CD14-positive monocyte (primary cell): Measurements from ENCODE around the gene ITPKB. TPM values are rescaled to one million over a fixed set of nuclear protein-coding genes. Genes with fewer than 3 reads are reported as not detected.

Experiments used
- DNase-seq, 3 donors: peaks; one replicate each; pipeline ENCODE4 v3.0.0-alpha.2; 2011 to 2022
- H2AFZ ChIP-seq: 2 replicates; pipeline ENCODE4 v1.6.0; 2012; ENCODE audit warnings: mild to moderate bottlenecking, low read depth, low read length, inconsistent platforms; ENCODE audit not compliant: insufficient read depth, poor library complexity, severe bottlenecking
- H3K27ac ChIP-seq, 2 donors: 1 replicate in 1 of 2; 2 replicates in 1 of 2; pipeline ENCODE4 v1.5.1; 2012 to 2013; ENCODE audit warnings: low read length in 2 of 2, control low read depth in 1 of 2, inconsistent platforms in 1 of 2, low read depth in 1 of 2, mild to moderate bottlenecking in 1 of 2
- H3K27me3 ChIP-seq, 2 donors: one replicate each; pipeline versions ENCODE4 v1.6.0 to v1.6.1; 2011 to 2013; ENCODE audit warnings: low read length in 2 of 2; ENCODE audit not compliant: control insufficient read depth in 2 of 2, insufficient read depth in 2 of 2
- H3K36me3 ChIP-seq, 2 donors: replicated peaks in 1 of 2; 1 replicate in 1 of 2; 2 replicates in 1 of 2; pipeline versions ENCODE4 v1.5.1 to v1.6.1; 2012 to 2013; ENCODE audit warnings: low read length in 2 of 2, control low read depth in 1 of 2, inconsistent platforms in 1 of 2, mild to moderate bottlenecking in 1 of 2; ENCODE audit not compliant: insufficient read depth in 2 of 2, control insufficient read depth in 1 of 2
- H3K4me1 ChIP-seq, 2 donors: 1 replicate in 1 of 2; 2 replicates in 1 of 2; pipeline versions ENCODE4 v1.5.1 to v1.6.1; 2012 to 2013; ENCODE audit warnings: low read length in 2 of 2, control low read depth in 1 of 2, inconsistent platforms in 1 of 2, mild to moderate bottlenecking in 1 of 2, moderate library complexity in 1 of 2; ENCODE audit not compliant: insufficient read depth in 2 of 2, control insufficient read depth in 1 of 2
- H3K4me2 ChIP-seq: replicated peaks from 2 replicates; pipeline ENCODE3; 2012; ENCODE audit warnings: low read length, moderate library complexity, mild to moderate bottlenecking; ENCODE audit not compliant: poor library complexity, severe bottlenecking; ENCODE audit errors: extremely low read depth
- H3K4me3 ChIP-seq, 3 experiments: fragments of 200-600 bp in 1 of 3; sonication (generic) in 1 of 3; replicated peaks in 1 of 3; 1 replicate in 2 of 3; 2 replicates in 1 of 3; pipeline ENCODE4 v1.5.1; 2011 to 2013; ENCODE audit warnings: low read length in 3 of 3, mild to moderate bottlenecking in 3 of 3, control low read depth in 2 of 3, low read depth in 2 of 3, inconsistent platforms in 1 of 3, moderate library complexity in 1 of 3
- H3K79me2 ChIP-seq: 2 replicates; pipeline ENCODE4 v1.6.0; 2012; ENCODE audit warnings: mild to moderate bottlenecking, control low read depth, inconsistent platforms, low read length, moderate library complexity; ENCODE audit not compliant: insufficient read depth
- H3K9ac ChIP-seq: 2 replicates; pipeline ENCODE4 v1.6.0; 2017; ENCODE audit warnings: low read length, mild to moderate bottlenecking; ENCODE audit not compliant: insufficient read depth, poor library complexity, severe bottlenecking
- H3K9me3 ChIP-seq, 2 donors: replicated peaks in 1 of 2; 1 replicate in 1 of 2; 2 replicates in 1 of 2; pipeline versions ENCODE4 v1.5.1 to v1.6.1; 2012 to 2013; ENCODE audit warnings: low read length in 2 of 2, control low read depth in 1 of 2; ENCODE audit not compliant: control insufficient read depth in 1 of 2, insufficient read depth in 1 of 2
- H4K20me1 ChIP-seq: 2 replicates; pipeline ENCODE4 v1.6.0; 2012; ENCODE audit warnings: mild to moderate bottlenecking, low read length, control low read depth, moderate library complexity; ENCODE audit not compliant: insufficient read depth
- H3K27ac Mint-ChIP-seq, 7 donors: one replicate each; pipeline ENCODE4 v1.8.0; 2020; ENCODE audit warnings: mild to moderate bottlenecking in 7 of 7, mixed read lengths in 7 of 7, moderate library complexity in 6 of 7, inconsistent platforms in 2 of 7
- H3K27me3 Mint-ChIP-seq, 3 donors: one replicate each; pipeline ENCODE4 v1.8.0; 2021 to 2022; ENCODE audit warnings: low read depth in 3 of 3, mild to moderate bottlenecking in 3 of 3, mixed read lengths in 3 of 3, moderate library complexity in 3 of 3, inconsistent platforms in 1 of 3
- H3K36me3 Mint-ChIP-seq, 2 donors: one replicate each; pipeline ENCODE4 v1.8.0; 2020; ENCODE audit warnings: mixed read lengths in 2 of 2, inconsistent platforms in 1 of 2, mild to moderate bottlenecking in 1 of 2
- H3K4me1 Mint-ChIP-seq: one replicate; pipeline ENCODE4 v1.8.0; 2020; ENCODE audit warnings: mild to moderate bottlenecking, mixed read lengths
- H3K4me3 Mint-ChIP-seq, 2 donors: one replicate each; pipeline ENCODE4 v1.8.0; 2020; ENCODE audit warnings: mild to moderate bottlenecking in 2 of 2, mixed read lengths in 2 of 2, moderate library complexity in 1 of 2
- H3K9me3 Mint-ChIP-seq, 7 donors: one replicate each; pipeline ENCODE4 v1.8.0; 2020 to 2022; ENCODE audit warnings: mixed read lengths in 7 of 7, mild to moderate bottlenecking in 6 of 7, moderate library complexity in 6 of 7, inconsistent platforms in 2 of 7
- WGBS: methylation state at CpG from one replicate; pipeline ENCODE4 v1.1.5; 2013; ENCODE audit warnings: missing lambda C conversion rate; ENCODE audit not compliant: insufficient coverage; 5-methylcytosine and 5-hydroxymethylcytosine counted together
- intact Hi-C, 2 donors: fragments of 100-400 bp; cut with micrococcal nuclease; formaldehyde crosslinking; loops; one replicate each; pipeline versions ENCODE4 v1.15.0 to v1.15.1; 2023
- polyA plus RNA-seq, 3 donors: library from polyadenylated mRNA; depleted of rRNA in 1 of 3; unstranded in 2 of 3; stranded (reverse) in 1 of 3; fragments of 300-500 nt in 2 of 3; fragments of >200 nt in 1 of 3; fragmentation: Illumina TruSeq in 2 of 3; gene quantifications; 1 replicate in 2 of 3; 2 replicates in 1 of 3; pipeline ENCODE4 v1.2.3, GENCODE V29; 2012 to 2021
- TF ChIP-seq, protein P1 (sequence below): fragments of 200-600 bp; IDR thresholded peaks from one replicate; pipeline ENCODE4 v1.8.0; 2022; ENCODE audit warnings: antibody characterized with exemption, mild to moderate bottlenecking

Gene ITPKB
- polyA plus RNA-seq, 3 donors = 7.3 to 14.4 (median 10.2) TPM

DNA sequence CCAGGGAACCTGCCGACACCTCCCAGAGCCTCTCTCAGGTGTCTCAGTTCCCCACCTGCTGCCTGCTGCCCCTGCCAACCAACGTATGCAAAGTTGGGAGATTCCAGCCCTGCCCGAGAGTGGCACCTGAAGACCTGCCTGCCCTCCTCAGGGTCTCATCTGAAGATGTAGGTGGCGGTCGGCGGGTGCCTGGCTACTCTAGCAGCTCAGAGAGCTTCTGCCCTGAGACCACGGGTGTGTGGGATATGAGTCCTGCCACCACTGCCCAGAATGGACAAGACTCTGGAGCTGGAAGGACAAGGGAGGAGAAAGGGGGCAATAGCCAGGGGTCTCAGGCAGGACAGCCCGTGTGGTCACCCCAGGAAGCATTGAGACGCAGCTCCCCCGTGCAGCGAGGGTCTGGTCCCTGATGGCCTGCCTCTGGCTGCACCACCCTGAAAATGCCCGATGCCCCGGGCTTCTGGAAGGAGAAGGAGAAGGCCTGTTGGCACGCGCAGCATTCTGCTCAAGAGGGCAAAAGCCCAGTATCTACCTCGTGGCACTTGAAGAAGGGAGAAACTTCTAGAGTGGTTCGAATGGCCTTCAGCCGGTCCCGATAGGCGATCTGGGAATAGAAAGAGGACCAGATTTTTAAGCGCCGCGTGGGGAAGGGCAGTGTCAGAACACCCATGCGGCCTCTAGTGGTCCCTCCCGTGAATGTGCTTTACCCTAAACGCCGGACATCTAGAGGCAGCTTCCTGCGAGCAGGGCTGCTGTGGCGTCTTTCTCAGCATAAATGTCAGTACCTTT, 101.7 kb downstream of the ITPKB start:
- TF ChIP-seq, protein P1, sequence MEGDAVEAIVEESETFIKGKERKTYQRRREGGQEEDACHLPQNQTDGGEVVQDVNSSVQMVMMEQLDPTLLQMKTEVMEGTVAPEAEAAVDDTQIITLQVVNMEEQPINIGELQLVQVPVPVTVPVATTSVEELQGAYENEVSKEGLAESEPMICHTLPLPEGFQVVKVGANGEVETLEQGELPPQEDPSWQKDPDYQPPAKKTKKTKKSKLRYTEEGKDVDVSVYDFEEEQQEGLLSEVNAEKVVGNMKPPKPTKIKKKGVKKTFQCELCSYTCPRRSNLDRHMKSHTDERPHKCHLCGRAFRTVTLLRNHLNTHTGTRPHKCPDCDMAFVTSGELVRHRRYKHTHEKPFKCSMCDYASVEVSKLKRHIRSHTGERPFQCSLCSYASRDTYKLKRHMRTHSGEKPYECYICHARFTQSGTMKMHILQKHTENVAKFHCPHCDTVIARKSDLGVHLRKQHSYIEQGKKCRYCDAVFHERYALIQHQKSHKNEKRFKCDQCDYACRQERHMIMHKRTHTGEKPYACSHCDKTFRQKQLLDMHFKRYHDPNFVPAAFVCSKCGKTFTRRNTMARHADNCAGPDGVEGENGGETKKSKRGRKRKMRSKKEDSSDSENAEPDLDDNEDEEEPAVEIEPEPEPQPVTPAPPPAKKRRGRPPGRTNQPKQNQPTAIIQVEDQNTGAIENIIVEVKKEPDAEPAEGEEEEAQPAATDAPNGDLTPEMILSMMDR = no peak

DNA sequence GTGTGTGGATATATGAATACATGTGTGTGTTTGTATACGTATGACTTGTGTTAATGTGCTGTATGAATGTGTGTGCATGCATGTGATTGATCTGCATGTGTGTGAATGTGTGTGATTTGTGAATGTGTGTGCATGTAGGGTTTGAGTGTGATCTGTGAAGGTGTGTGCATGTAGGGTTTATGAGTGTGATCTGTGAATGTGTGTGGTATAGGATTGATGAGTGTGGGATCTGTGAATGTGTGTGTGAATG, 102.3 kb downstream of the ITPKB start:
- Mint-ChIP-seq H3K27me3 (no peaks in the 10 kb centered on the region), H3K36me3 (peaks cover 73 to 89% of the 10 kb centered on the region in 2 donors), H3K9me3 (no peaks in the 10 kb centered on the region), H3K27ac (peak overlapping the region in 1 of 7 donors; percentile 16), H3K4me1 (peaks cover 17% of the 10 kb centered on the region), H3K4me3 (no peak overlapping the region)
- Histone ChIP-seq H3K4me1 (peaks cover 0 to 9% of the 10 kb centered on the region in 2 donors), H3K79me2 (no peaks in the 10 kb centered on the region), H3K9me3 (no peaks in the 10 kb centered on the region), H3K4me3 (no peak overlapping the region), H3K4me2 (no peak overlapping the region), H3K27me3 (no peaks in the 10 kb centered on the region), H2AFZ (no peak overlapping the region), H3K27ac (no peak overlapping the region), H4K20me1 (no peaks in the 10 kb centered on the region), H3K36me3 (peaks cover 70 to 88% of the 10 kb centered on the region in 2 donors), H3K9ac (no peak overlapping the region)
- no peak for DNase-seq
- WGBS = 100% methylated on average over 1 of the region's 1 CpG
- intact Hi-C loops = loop anchor here in 1 of 2 donors (10.0 kb wide), 2 partner anchors 98 to 298 kb away; partner anchors contain the start of gene ITPKB
- TF ChIP-seq, protein P1 = no peak

More for the DNA sequence above, 101.7 kb downstream of the ITPKB start:
- Mint-ChIP-seq H3K27ac (peak overlapping the region in 3 of 7 donors; percentile 16 to 43 (median 36)), H3K9me3 (no peaks in the 10 kb centered on the region), H3K4me3 (no peak overlapping the region), H3K36me3 (peaks cover 74 to 89% of the 10 kb centered on the region in 2 donors), H3K4me1 (peaks cover 19% of the 10 kb centered on the region), H3K27me3 (no peaks in the 10 kb centered on the region)
- Histone ChIP-seq H3K27ac (peak overlapping the region in 1 of 2 donors; percentile 20), H4K20me1 (no peaks in the 10 kb centered on the region), H3K9me3 (no peaks in the 10 kb centered on the region), H3K79me2 (no peaks in the 10 kb centered on the region), H3K4me1 (peaks cover under 1 to 10% of the 10 kb centered on the region in 2 donors), H3K27me3 (no peaks in the 10 kb centered on the region), H3K4me2 (no peak overlapping the region), H3K9ac (no peak overlapping the region), H2AFZ (no peak overlapping the region), H3K36me3 (peaks cover 70 to 86% of the 10 kb centered on the region in 2 donors), H3K4me3 (no peak overlapping the region)
- 96% methylated on average over 24 of the region's 29 CpGs for WGBS
- DNase-seq = no peak
- intact Hi-C loops = loop anchor here in 1 of 2 donors (10.0 kb wide), 2 partner anchors 97 to 297 kb away; partner anchors contain the start of gene ITPKB
